GM19324 (cell line): ENCODE data around the gene ANKRD12.
"Not testable (repeated sequence)": the region's sequence is repeated elsewhere in the genome, so short reads cannot be mapped to it uniquely, and the experiment has no call there.

Source experiments
- ATAC-seq: cut with Tn5 transposase; IDR thresholded peaks from one replicate; pipeline ENCODE4 v1.9.1; 2021; ENCODE audit warnings: mild to moderate bottlenecking, moderate library complexity; ENCODE audit not compliant: unreplicated experiment, low FRiP score

ANKRD12 gene

GRCh38 chr18:9139400-9140039 lies 2.9 kb downstream of the ANKRD12 start:
- ATAC-seq: no peak

- ATAC-seq: no peak
Measured at GRCh38 chr18:9140381-9140780, 3.8 kb downstream of the ANKRD12 start.

GRCh38 chr18:9140984-9141383 lies 4.4 kb downstream of the ANKRD12 start:
- no peak for ATAC-seq

- no peak for ATAC-seq
Measured at GRCh38 chr18:9146224-9146623, 9.6 kb downstream of the ANKRD12 start.

- ATAC-seq: no peak
Measured at GRCh38 chr18:9147440-9148202, 11.0 kb downstream of the ANKRD12 start.

GRCh38 chr18:9148203-9148552 lies 11.6 kb downstream of the ANKRD12 start:
- no peak for ATAC-seq

- no peak for ATAC-seq
Measured at GRCh38 chr18:9150121-9150520, 13.5 kb downstream of the ANKRD12 start.

- no peak for ATAC-seq
Measured at GRCh38 chr18:9153256-9153655, 16.7 kb downstream of the ANKRD12 start.

GRCh38 chr18:9156604-9157249 lies 20.1 kb downstream of the ANKRD12 start:
- ATAC-seq: no peak

- ATAC-seq: no peak
Measured at GRCh38 chr18:9157806-9158205, 21.2 kb downstream of the ANKRD12 start.

- no peak for ATAC-seq
Measured at GRCh38 chr18:9160014-9160413, 23.4 kb downstream of the ANKRD12 start.

- ATAC-seq: not testable (repeated sequence)
Measured at GRCh38 chr18:9162663-9163062, 26.1 kb downstream of the ANKRD12 start.

- not testable (repeated sequence) for ATAC-seq
Measured at GRCh38 chr18:9164149-9164548, 27.6 kb downstream of the ANKRD12 start.

- ATAC-seq: not testable (repeated sequence)
Measured at GRCh38 chr18:9165883-9166282, 29.3 kb downstream of the ANKRD12 start.

GRCh38 chr18:9169515-9169914 lies 32.9 kb downstream of the ANKRD12 start:
- ATAC-seq: not testable (repeated sequence)

- not testable (repeated sequence) for ATAC-seq
Measured at GRCh38 chr18:9171919-9172318, 35.3 kb downstream of the ANKRD12 start.

- no peak for ATAC-seq
Measured at GRCh38 chr18:9172506-9173127, 36.0 kb downstream of the ANKRD12 start.

GRCh38 chr18:9173770-9174233 lies 37.2 kb downstream of the ANKRD12 start:
- ATAC-seq: no peak

- ATAC-seq: no peak
Measured at GRCh38 chr18:9174302-9174701, 37.7 kb downstream of the ANKRD12 start.

- ATAC-seq: no peak
Measured at GRCh38 chr18:9175115-9175514, 38.5 kb downstream of the ANKRD12 start.

- no peak for ATAC-seq
Measured at GRCh38 chr18:9177031-9177430, 40.5 kb downstream of the ANKRD12 start.
